ENCODE data around the gene SLF1.

Gene SLF1

DNA sequence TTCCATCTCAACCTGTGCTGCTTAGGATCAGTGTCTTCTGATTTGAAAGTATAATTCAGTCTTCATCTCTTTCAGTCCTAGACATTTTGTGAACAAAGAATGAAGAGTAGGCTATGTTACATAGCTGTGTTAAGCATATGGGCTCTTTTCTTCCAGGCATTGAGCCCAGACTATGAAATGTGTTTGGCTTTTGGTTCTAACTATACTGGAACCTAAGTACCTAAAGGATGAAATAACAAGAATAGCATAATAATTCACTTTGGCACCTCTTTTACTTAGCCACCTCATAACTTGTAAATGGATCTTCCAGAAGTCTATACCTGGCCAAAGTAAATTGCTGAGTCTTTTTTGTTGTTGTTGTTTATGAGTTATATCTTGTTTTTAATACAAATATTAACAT lies 71.4 kb downstream of the SLF1 start:
- no peak overlapping the region for H3K27ac ChIP-seq
- no peaks in the 10 kb centered on the region for H4K20me1 ChIP-seq
- H3K27me3 ChIP-seq = no peaks in the 10 kb centered on the region
- H3K4me3 ChIP-seq = no peak overlapping the region
- H3K4me2 ChIP-seq = no peak overlapping the region
- no peak overlapping the region for H3K9ac ChIP-seq
- no peak for TF ChIP-seq Cebpa-rat (IDR thresholded peaks at IDR 0.05)
- H3K9me3 ChIP-seq = no peaks in the 10 kb centered on the region
- H3K4me1 ChIP-seq = no peaks in the 10 kb centered on the region
- peaks cover 35% of the 10 kb centered on the region for H3K36me3 ChIP-seq

GRCh38 chr5:94690778-94691177 lies 72.3 kb downstream of the SLF1 start:
- Histone ChIP-seq H3K9me3 (no peaks in the 10 kb centered on the region), H3K36me3 (peaks cover 35% of the 10 kb centered on the region), H3K9ac (no peak overlapping the region), H3K4me1 (no peaks in the 10 kb centered on the region), H3K27me3 (no peaks in the 10 kb centered on the region), H3K27ac (no peak overlapping the region), H3K4me2 (no peak overlapping the region), H4K20me1 (no peaks in the 10 kb centered on the region), H3K4me3 (no peak overlapping the region)
- no peak for TF ChIP-seq Cebpa-rat (IDR thresholded peaks at IDR 0.05)

GRCh38 chr5:94691291-94691690 lies 72.8 kb downstream of the SLF1 start:
- Histone ChIP-seq H3K36me3 (peaks cover 35% of the 10 kb centered on the region), H3K4me2 (no peak overlapping the region)

GRCh38 chr5:94691949-94692348 lies 73.5 kb downstream of the SLF1 start:
- no peak overlapping the region for H3K4me2 ChIP-seq

More at GRCh38 chr5:94691291-94691690, 72.8 kb downstream of the SLF1 start:
- H3K27ac ChIP-seq = no peak overlapping the region
- no peaks in the 10 kb centered on the region for H3K4me1 ChIP-seq
- H4K20me1 ChIP-seq = no peaks in the 10 kb centered on the region
- no peak overlapping the region for H3K4me3 ChIP-seq
- no peak for TF ChIP-seq Cebpa-rat (IDR thresholded peaks at IDR 0.05)
- no peaks in the 10 kb centered on the region for H3K9me3 ChIP-seq
- no peak overlapping the region for H3K9ac ChIP-seq
- no peaks in the 10 kb centered on the region for H3K27me3 ChIP-seq

GRCh38 chr5:94692581-94692980 lies 74.1 kb downstream of the SLF1 start:
- no peaks in the 10 kb centered on the region for H4K20me1 ChIP-seq
- H3K9me3 ChIP-seq = no peaks in the 10 kb centered on the region
- H3K4me2 ChIP-seq = no peak overlapping the region
- TF ChIP-seq Cebpa-rat (IDR thresholded peaks at IDR 0.05) = no peak
- no peaks in the 10 kb centered on the region for H3K27me3 ChIP-seq
- no peak overlapping the region for H3K9ac ChIP-seq
- H3K36me3 ChIP-seq = peaks cover 22% of the 10 kb centered on the region
- no peak overlapping the region for H3K27ac ChIP-seq
- no peak overlapping the region for H3K4me3 ChIP-seq
- H3K4me1 ChIP-seq = no peaks in the 10 kb centered on the region

More at GRCh38 chr5:94691949-94692348, 73.5 kb downstream of the SLF1 start:
- H3K27me3 ChIP-seq = no peaks in the 10 kb centered on the region
- H3K9ac ChIP-seq = no peak overlapping the region
- no peaks in the 10 kb centered on the region for H3K9me3 ChIP-seq
- H4K20me1 ChIP-seq = no peaks in the 10 kb centered on the region
- H3K36me3 ChIP-seq = peaks cover 28% of the 10 kb centered on the region
- H3K4me1 ChIP-seq = no peaks in the 10 kb centered on the region
- H3K4me3 ChIP-seq = no peak overlapping the region
- no peak overlapping the region for H3K27ac ChIP-seq
- TF ChIP-seq Cebpa-rat (IDR thresholded peaks at IDR 0.05) = no peak

GRCh38 chr5:94693043-94693822 lies 74.8 kb downstream of the SLF1 start:
- TF ChIP-seq Cebpa-rat (IDR thresholded peaks at IDR 0.05) = no peak
- Histone ChIP-seq H3K9ac (no peak overlapping the region), H4K20me1 (no peaks in the 10 kb centered on the region), H3K36me3 (peaks cover 21% of the 10 kb centered on the region), H3K4me2 (no peak overlapping the region), H3K4me1 (no peaks in the 10 kb centered on the region), H3K27ac (no peak overlapping the region), H3K27me3 (no peaks in the 10 kb centered on the region), H3K9me3 (no peaks in the 10 kb centered on the region), H3K4me3 (no peak overlapping the region)

DNA sequence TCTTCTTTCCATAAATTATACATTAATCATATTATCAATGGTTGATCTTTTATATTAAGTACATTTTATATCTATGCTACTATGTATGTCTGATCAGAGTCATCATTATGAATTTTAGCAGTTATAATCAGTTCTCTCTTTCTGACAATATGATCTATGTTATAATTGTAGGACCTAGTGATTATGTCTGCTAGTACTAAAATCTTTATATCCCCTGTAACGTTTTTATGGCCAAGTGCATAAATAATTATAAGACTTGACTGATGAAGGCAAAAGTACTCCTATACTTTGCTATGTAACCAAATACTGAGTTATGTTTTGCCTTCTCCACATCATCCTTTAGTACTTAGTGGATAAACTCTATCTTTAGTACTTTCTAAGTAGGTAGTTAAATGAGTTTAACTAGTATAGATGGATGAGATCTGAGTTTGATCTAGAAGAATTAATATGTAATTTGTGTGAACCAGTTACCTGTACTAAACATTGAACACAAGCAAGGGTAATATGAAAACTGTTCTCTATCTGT lies 75.4 kb downstream of the SLF1 start:
- TF ChIP-seq Cebpa-rat (IDR thresholded peaks at IDR 0.05) = no peak
- Histone ChIP-seq H3K36me3 (peaks cover 21% of the 10 kb centered on the region), H3K27me3 (no peaks in the 10 kb centered on the region), H3K4me1 (no peaks in the 10 kb centered on the region), H3K4me2 (no peak overlapping the region), H4K20me1 (no peaks in the 10 kb centered on the region), H3K4me3 (no peak overlapping the region), H3K9me3 (no peaks in the 10 kb centered on the region), H3K9ac (no peak overlapping the region), H3K27ac (no peak overlapping the region)

DNA sequence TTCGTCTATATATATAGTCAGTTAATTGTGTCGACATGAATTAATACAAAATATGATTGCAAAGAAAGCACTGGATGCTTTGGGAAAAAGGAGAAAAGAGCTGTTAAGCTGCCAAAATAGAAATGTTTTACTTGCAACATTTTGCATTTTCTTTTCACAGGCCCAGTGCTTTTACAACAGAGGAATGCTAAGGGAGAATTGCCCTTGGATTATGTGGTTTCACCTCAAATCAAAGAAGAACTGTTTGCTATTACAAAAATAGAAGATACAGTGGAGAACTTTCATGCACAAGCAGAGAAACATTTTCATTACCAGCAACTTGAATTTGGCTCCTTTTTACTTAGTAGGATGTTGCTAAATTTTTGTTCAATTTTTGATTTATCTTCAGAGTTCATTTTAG lies 76.2 kb downstream of the SLF1 start:
- Histone ChIP-seq H3K4me2 (no peak overlapping the region), H3K9me3 (no peaks in the 10 kb centered on the region), H3K36me3 (peaks cover 14% of the 10 kb centered on the region), H4K20me1 (no peaks in the 10 kb centered on the region), H3K4me3 (no peak overlapping the region), H3K4me1 (no peaks in the 10 kb centered on the region), H3K9ac (no peak overlapping the region), H3K27me3 (no peaks in the 10 kb centered on the region), H3K27ac (no peak overlapping the region)
- no peak for TF ChIP-seq Cebpa-rat (IDR thresholded peaks at IDR 0.05)

DNA sequence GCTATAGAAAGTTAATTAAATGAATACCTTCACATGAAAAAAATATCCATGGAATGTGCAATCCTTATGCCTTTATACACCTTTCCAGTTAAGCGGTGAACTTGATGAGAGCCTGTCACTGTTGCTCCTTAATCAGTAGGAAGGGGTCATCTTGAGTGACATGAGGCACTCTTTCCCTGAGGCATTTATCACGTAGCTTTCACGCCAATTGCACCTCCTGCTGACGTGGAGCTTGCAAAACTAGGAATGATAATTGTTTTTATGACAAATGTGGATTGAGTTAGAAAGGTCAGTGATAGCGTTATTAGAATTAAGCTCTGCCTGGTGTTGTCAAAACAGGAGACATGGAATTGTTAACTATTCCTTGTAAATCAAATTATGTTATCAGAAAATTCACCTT lies 79.7 kb downstream of the SLF1 start:
- Histone ChIP-seq H3K27me3 (no peaks in the 10 kb centered on the region), H3K9ac (no peak overlapping the region), H3K4me3 (no peak overlapping the region), H3K9me3 (no peaks in the 10 kb centered on the region), H3K4me1 (no peaks in the 10 kb centered on the region), H3K36me3 (peaks cover 7% of the 10 kb centered on the region; the same call in 1 of the 2 replicates), H4K20me1 (no peaks in the 10 kb centered on the region), H3K27ac (no peak overlapping the region), H3K4me2 (no peak overlapping the region)
- TF ChIP-seq Cebpa-rat (IDR thresholded peaks at IDR 0.05) = no peak

GRCh38 chr5:94699562-94699961 lies 81.1 kb downstream of the SLF1 start:
- Histone ChIP-seq H3K4me3 (no peak overlapping the region), H3K27ac (no peak overlapping the region), H3K4me1 (no peaks in the 10 kb centered on the region), H3K36me3 (peaks cover 6% of the 10 kb centered on the region; the same call in 1 of the 2 replicates), H4K20me1 (no peaks in the 10 kb centered on the region), H3K27me3 (no peaks in the 10 kb centered on the region), H3K4me2 (no peak overlapping the region), H3K9ac (no peak overlapping the region), H3K9me3 (no peaks in the 10 kb centered on the region)
- no peak for TF ChIP-seq Cebpa-rat (IDR thresholded peaks at IDR 0.05)
